ENCODE results near the gene HELT.
"Not testable (repeated sequence)": the region's sequence is repeated elsewhere in the genome, so short reads cannot be mapped to it uniquely, and the experiment has no call there.

Gene HELT

GRCh38 chr4:185039508-185040273 lies 21.4 kb downstream of the HELT start:
- peak; percentile 10 for DNase-seq

- no peak for DNase-seq
Measured at GRCh38 chr4:185040523-185040922, 22.2 kb downstream of the HELT start.

- not testable (repeated sequence) for DNase-seq
Measured at GRCh38 chr4:185050286-185050685, 32.0 kb downstream of the HELT start.

DNA sequence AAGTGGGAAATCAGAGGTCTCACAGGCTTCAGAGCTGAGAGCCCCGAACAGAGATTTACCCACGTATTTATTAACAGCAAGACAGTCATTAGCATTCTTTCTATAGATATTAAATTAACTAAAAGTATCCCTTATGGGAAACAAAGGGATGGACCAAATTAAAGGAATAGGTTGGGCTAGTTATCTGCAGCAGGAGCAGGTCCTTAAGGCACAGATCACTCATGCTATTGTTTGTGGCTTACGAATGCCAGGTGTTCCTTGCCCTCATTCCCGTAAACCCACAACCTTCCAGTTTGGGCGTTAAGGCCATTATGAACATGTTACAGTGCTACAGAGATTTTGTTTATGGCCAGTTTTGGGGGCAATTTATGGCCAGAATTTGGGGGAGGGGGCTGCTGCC lies 33.0 kb downstream of the HELT start:
- not testable (repeated sequence) for DNase-seq

- no peak for DNase-seq
Measured at GRCh38 chr4:185053746-185054145, 35.5 kb downstream of the HELT start.

DNA sequence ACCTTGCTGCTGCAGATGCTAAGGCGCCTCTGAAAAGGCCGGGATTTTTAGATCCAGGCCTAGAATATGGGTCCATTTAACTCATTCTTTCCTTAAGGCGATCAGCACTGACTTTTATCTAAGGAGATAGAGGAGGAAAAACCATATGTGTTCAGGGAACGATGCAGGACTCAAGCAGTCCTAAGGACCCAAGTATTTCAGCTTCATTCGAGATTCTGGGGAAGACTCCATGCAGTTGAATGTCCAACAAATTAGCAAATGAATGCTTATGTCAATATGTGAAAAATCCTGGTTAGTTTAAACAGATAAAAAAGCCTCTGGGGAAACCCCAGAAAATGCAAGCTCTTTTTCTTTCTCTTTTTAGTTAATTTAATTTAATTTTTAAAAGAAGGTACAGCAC lies 36.0 kb downstream of the HELT start:
- DNase-seq = no peak

GRCh38 chr4:185054886-185055285 lies 36.6 kb downstream of the HELT start:
- DNase-seq = no peak

- no peak for DNase-seq
Measured at GRCh38 chr4:185061610-185062009, 43.3 kb downstream of the HELT start.

GRCh38 chr4:185062606-185063005 lies 44.3 kb downstream of the HELT start:
- DNase-seq = no peak

GRCh38 chr4:185066179-185066578 lies 47.9 kb downstream of the HELT start:
- no peak for DNase-seq

DNA sequence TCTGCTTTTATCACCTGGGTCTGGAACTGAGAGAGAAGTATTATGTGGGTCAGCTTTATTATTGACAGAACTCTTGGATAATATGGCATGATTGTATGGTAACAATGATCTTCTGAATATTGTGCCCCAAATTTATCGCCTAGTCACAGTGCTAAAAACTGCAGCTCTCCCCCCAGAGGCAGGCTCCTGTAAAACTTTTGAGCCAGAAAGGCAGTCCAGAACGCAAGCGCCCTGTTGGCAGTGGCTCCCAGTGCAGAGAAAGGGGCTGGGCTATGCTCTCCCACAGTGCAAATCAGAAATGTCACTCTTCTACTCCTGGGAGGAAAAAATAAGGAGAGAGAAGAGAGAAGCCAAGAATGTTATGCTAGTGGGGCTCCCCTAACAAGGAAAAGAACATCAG lies 50.5 kb downstream of the HELT start:
- DNase-seq = no peak
